SK-N-MC (cell line): ENCODE data around the gene MXRA7.

Experiments used
- EZH2 ChIP-seq: fragments of 200-600 bp; sonication (generic); IDR thresholded peaks from one replicate; pipeline ENCODE4 v1.6.1; 2017; ENCODE audit warnings: antibody characterized with exemption
- POLR2AphosphoS5 ChIP-seq: IDR thresholded peaks from 2 replicates; pipeline ENCODE4 v1.6.1; 2012; ENCODE audit warnings: mild to moderate bottlenecking, low read depth, low read length, borderline replicate concordance

DNA sequence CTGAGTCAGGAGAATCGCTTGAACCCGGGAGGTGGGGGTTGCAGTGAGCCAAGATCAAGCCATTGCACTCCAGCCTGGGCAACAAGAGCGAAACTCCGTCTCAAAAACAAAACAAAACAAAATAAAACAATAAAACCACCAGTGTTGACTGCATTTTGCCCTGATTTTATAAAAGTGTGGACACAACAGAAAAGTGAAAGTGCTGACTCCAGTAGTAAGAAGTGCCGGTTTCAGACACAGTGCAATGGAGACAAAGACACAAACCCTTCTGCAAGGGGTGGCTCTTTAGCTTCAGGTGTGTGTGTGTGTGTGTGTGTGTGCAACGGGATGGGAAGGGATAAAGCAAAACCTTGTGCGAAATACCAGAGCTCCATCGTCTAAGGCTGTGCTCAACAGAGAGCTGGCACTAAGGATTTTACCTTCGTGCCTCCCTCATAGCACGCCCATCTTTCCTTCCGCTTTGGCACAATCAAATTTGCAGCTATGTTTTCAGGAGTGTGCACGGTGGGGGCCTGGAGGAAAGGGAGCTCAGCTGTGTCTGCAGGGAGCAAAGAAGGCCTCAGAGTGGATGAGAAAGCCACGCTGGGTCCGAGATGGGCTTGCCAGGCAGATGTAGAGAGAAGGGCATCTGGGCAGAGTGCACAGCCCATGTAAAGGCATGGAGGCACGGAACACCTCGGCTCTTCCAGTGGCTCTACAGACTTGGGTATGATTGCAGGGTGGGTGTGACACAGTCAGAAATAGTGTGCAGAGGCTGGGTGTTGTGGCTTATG lies 15.5 kb downstream of the MXRA7 start:
- TF ChIP-seq POLR2AphosphoS5 = no peak
- TF ChIP-seq EZH2 = no peak
